ENCODE data around the gene SLC16A4. TPM values are rescaled to one million over a fixed set of nuclear protein-coding genes. Genes with fewer than 3 reads are reported as not detected.

Gene SLC16A4
- total and polyA plus RNA-seq, 2 experiments from 2014 or later: 0.94 to 1.6 TPM

DNA sequence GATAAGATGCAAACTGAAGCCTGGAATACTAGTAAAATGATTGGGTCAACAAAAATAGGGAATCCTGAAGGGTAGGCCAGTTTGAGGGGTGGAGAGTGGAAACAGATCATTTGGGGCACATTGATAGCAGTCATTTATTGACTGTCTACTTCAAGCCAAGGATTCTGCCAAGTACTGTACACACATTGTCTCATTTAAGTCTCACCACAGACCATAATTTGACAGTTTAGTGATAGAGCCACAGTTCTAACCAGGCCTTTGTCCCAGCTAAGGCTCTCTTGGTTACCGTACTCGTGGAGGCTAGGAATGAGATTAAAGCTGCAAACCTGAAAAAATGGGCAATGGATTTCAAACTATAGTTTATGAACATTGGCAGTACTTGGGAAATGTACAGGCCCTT, 40.5 kb downstream of the SLC16A4 start:
- Histone ChIP-seq H3K27me3 (ENCODE audit: insufficient read depth) (no peaks in the 10 kb centered on the region), H3K9me2 (ENCODE audit: insufficient read depth) (no peaks in the 10 kb centered on the region), H3K4me3 (no peak overlapping the region), H3K27ac (ENCODE audit: low read depth) (no peak overlapping the region), H3F3A (replicated peaks; ENCODE audit: low read depth) (no peaks in the 10 kb centered on the region), H3K4me1 (ENCODE audit: insufficient read depth) (peaks cover 24% of the 10 kb centered on the region), H3K79me2 (replicated peaks; ENCODE audit: insufficient read depth) (peaks cover 100% of the 10 kb centered on the region), H4K20me1 (replicated peaks; ENCODE audit: insufficient read depth) (peaks cover 85% of the 10 kb centered on the region), H3K36me3 (ENCODE audit: insufficient read depth) (0 out of 2 replicates have a peak, but pooled peaks cover 4% of the 10 kb centered on the region), H2AFZ (no peak overlapping the region), H3K4me2 (no peak overlapping the region)
- ATAC-seq (no peak), DNase-seq (ENCODE audit: low spot score) (no peak)
- Mint-ChIP-seq H3K36me3 (ENCODE audit: low read depth) (peaks cover 25% of the 10 kb centered on the region; the same call in 2 of the 3 replicates), H3K4me1 (peaks cover 35% of the 10 kb centered on the region), H3K4me3 (no peak overlapping the region), H3K27me3 (ENCODE audit: insufficient read depth, low read depth, poor library complexity) (no peaks in the 10 kb centered on the region), H3K27ac (no peak overlapping the region), H3K9me3 (no peaks in the 10 kb centered on the region)
- TF ChIP-seq ZNF114 (CRISPR knock-in tag; IDR thresholded peaks at IDR 0.05): no peak
- no peak for TF ChIP-seq JUNB (IDR thresholded peaks at IDR 0.05; ENCODE audit: unreplicated experiment)
- no peak for TF ChIP-seq ZNF331 (CRISPR knock-in tag; IDR thresholded peaks at IDR 0.05; ENCODE audit: low read depth)
- no peak for TF ChIP-seq EZH2phosphoT487 (IDR thresholded peaks at IDR 0.05; ENCODE audit: unreplicated experiment)
- TF ChIP-seq EZH2 (IDR thresholded peaks at IDR 0.05; ENCODE audit: low read depth, unreplicated experiment): no peak
- no peak for TF ChIP-seq NANOG (IDR thresholded peaks at IDR 0.05; ENCODE audit: borderline replicate concordance)
- TF ChIP-seq CREB1 (CRISPR knock-in tag; IDR thresholded peaks at IDR 0.05; ENCODE audit: low read depth): no peak
- TF ChIP-seq ZNF462 (CRISPR knock-in tag; IDR thresholded peaks at IDR 0.05): no peak
- TF ChIP-seq ETS1 (IDR thresholded peaks at IDR 0.05): no peak
- TF ChIP-seq POLR2AphosphoS5 (IDR thresholded peaks at IDR 0.05; ENCODE audit: low read depth): no peak
- no peak for TF ChIP-seq STAT1 (IDR thresholded peaks at IDR 0.05; ENCODE audit: unreplicated experiment)
- TF ChIP-seq REST (IDR thresholded peaks at IDR 0.05; ENCODE audit: unreplicated experiment): no peak
- no peak for TF ChIP-seq CTCF (conservative IDR thresholded peaks at IDR 0.05; ENCODE audit: low read depth in 2 of 2)

Measured in GM23338 (cell line).